Measurements from ENCODE around the gene CACNA1S. TPM values are rescaled to one million over a fixed set of nuclear protein-coding genes. Genes with fewer than 3 reads are reported as not detected.

CACNA1S gene
- total and polyA plus RNA-seq, 2 of the 8 experiments (the other 6 are each of a cell fraction or from before 2014, with no cell fraction given): 0.06 TPM; not detected in 1

GRCh38 chr1:201157949-201158348 lies 45.7 kb upstream of the CACNA1S start:
- POLR2A ChIA-PET (ENCODE audit: partially characterized antibody): interaction anchor here (2.0 to 11.8 kb wide), 2 partner anchors 9 to 11 kb away, joined by 6 to 105 read pairs; no protein-coding TSS in a partner anchor
- Histone ChIP-seq H3K18ac (ENCODE audit: extremely low read depth, low read length) (no peak overlapping the region), H3K14ac (ENCODE audit: insufficient read length) (no peak overlapping the region), H3K56ac (replicated peaks; ENCODE audit: insufficient read length, low read depth, low read length) (no peak overlapping the region), H3K27me3 (replicated peaks in 1 of 4; ENCODE audit: control insufficient read depth in 3 of 4, extremely low read depth in 1 of 4, insufficient read depth in 3 of 4, low read length in 3 of 4) (no peaks in the 10 kb centered on the region; a peak in 1 of 7 replicates), H2BK120ac (replicated peaks; ENCODE audit: low read depth, low read length) (no peak overlapping the region), H3K23ac (ENCODE audit: insufficient read length) (no peak overlapping the region), H2BK12ac (ENCODE audit: low read depth, low read length) (no peak overlapping the region), H2AK5ac (ENCODE audit: low read depth, low read length) (no peak overlapping the region), H3K79me2 (ENCODE audit: control insufficient read depth in 1 of 2, insufficient read depth in 2 of 2, low read length in 2 of 2) (peaks cover 0 to 10% of the 10 kb centered on the region in 2 experiments; a peak in 3 of 4 replicates), H2BK20ac (ENCODE audit: low read length) (no peak overlapping the region), H3K23me2 (ENCODE audit: low read depth, low read length) (peaks cover 6% of the 10 kb centered on the region; the same call in 1 of the 2 replicates), H3K9me3 (ENCODE audit: insufficient read depth in 2 of 2, low read depth in 1 of 2, low read length in 1 of 2) (no peaks in the 10 kb centered on the region), H3K4ac (replicated peaks; ENCODE audit: insufficient read length, low read depth, low read length) (no peak overlapping the region), H4K91ac (replicated peaks; ENCODE audit: insufficient read length, low read length) (no peak overlapping the region), H4K8ac (ENCODE audit: extremely low read depth, insufficient read depth, low read length) (no peak overlapping the region), H2BK5ac (ENCODE audit: low read depth, low read length) (no peak overlapping the region), H2BK15ac (ENCODE audit: low read length) (no peak overlapping the region), H2AFZ (ENCODE audit: low read length) (no peak overlapping the region), H3K4me2 (ENCODE audit: insufficient read depth in 1 of 2, low read depth in 2 of 2, low read length in 2 of 2) (no peak overlapping the region), H3K4me3 (ENCODE audit: extremely low read depth in 1 of 4, insufficient read depth in 2 of 4, low read depth in 3 of 4, low read length in 4 of 4) (no peak overlapping the region), H3K79me1 (ENCODE audit: low read depth, low read length) (peaks cover 4% of the 10 kb centered on the region; the same call in 1 of the 2 replicates), H3K4me1 (replicated peaks in 1 of 4; ENCODE audit: control insufficient read depth in 3 of 4, insufficient read depth in 4 of 4, low read length in 3 of 4) (peaks cover 0 to 13% (median 7%) of the 10 kb centered on the region in 4 experiments; a peak in 6 of 7 replicates), H3K27ac (ENCODE audit: low read depth, low read length) (no peak overlapping the region), H4K20me1 (replicated peaks in 1 of 2; ENCODE audit: control insufficient read depth in 1 of 2, insufficient read depth in 2 of 2, low read length in 2 of 2) (no peaks in the 10 kb centered on the region), H3K36me3 (ENCODE audit: control insufficient read depth in 2 of 4, insufficient read depth in 4 of 4, low read length in 3 of 4) (no peaks in the 10 kb centered on the region; a peak in 1 of 8 replicates), H4K5ac (ENCODE audit: insufficient read length, low read depth, low read length) (no peak overlapping the region), H3K9ac (replicated peaks in 1 of 4; ENCODE audit: extremely low read depth in 1 of 4, low read depth in 3 of 4, low read length in 3 of 4) (no peak overlapping the region)
- TF ChIP-seq EZH2 (IDR thresholded peaks at IDR 0.05; ENCODE audit: low read depth, low read length, severe bottlenecking) (no peak), POLR2A (IDR thresholded peaks at IDR 0.05; ENCODE audit: control extremely low read depth in 1 of 2, low read depth in 2 of 2, low read length in 2 of 2) (no peak), SUZ12 (IDR thresholded peaks at IDR 0.05; ENCODE audit: low read length) (no peak)
- DNase-seq (ENCODE audit: low read depth in 1 of 2, low spot score in 2 of 2) (no peak), FAIRE-seq (no peak)
- CTCF ChIA-PET (ENCODE audit: partially characterized antibody): interaction anchor here (0.6 to 2.2 kb wide), 5 partner anchors 9 to 27 kb away, joined by 3 to 8 read pairs (median 4); no protein-coding TSS in a partner anchor
- WGBS, 2 experiments (ENCODE audit: extremely low coverage in 1 of 2, insufficient coverage in 1 of 2, insufficient read length in 1 of 2, insufficient replicate concordance in 2 of 2, low coverage in 1 of 2, low lambda C conversion rate in 2 of 2, missing lambda C conversion rate in 1 of 2): 81% methylated on average over 2 of the region's 2 CpGs; no CpG with 5 or more reads in 1 of the 2 experiments

All from H1 (cell line).